ENCODE measurements around the gene THAP11. TPM values are rescaled to one million over a fixed set of nuclear protein-coding genes. Genes with fewer than 3 reads are reported as not detected.

The THAP11 gene
- total and polyA plus RNA-seq, 2 of the 13 experiments (the other 11 are each of a cell fraction or from before 2014, with no cell fraction given), result 44.2 to 53.4 TPM

DNA sequence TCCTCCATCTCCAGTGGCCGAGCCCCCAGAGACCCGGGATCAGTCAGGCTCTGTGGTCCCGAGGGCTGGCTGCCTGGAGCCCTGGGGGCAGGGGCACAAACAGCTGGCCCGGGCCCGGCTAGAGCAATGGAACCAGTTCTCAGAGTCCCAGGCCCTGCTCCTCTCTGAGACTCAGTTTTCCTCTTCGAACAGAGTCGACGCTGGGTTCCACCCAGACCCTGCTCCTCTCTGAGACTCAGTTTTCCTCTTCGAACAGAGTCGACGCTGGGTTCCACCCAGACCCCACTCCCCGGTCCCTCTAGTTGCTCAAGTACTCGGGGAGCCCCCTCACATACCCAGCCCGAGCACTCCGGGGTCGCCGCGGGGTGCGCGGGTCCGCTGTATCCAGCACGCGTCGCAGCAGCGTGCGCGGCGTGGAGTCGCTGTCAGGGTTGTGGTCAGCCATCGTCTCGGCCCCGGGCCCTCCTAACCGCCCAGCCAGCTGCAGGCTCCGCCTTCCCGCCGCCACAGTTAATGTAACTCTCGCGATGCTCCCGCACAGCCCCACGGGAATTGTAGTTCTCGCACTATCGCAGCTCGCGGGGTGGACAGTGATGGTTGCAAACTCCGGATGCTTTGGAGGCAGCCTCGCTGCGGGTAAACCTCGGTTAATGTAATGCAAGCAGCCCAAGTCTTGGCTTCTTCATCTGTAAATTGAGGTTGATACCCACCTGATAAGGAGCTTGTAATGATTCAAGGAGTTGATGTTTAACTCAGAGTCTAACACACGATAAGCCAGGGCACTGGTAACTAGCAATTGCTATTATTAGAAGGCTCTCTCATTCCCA, 8.5 kb upstream of the THAP11 start (continued):
- TF ChIP-seq MEIS1 (CRISPR knock-in tag; IDR thresholded peaks at IDR 0.05; ENCODE audit: borderline replicate concordance) (peak; percentile 90; the same call in 1 of the 2 replicates), ZNF275 (CRISPR knock-in tag; IDR thresholded peaks at IDR 0.05; ENCODE audit: borderline replicate concordance) (0 out of 2 replicates have a peak, but pooled peaks have one; percentile 45), ZSCAN21 (CRISPR knock-in tag; IDR thresholded peaks at IDR 0.05; ENCODE audit: borderline replicate concordance) (peak; percentile 85; the same call in 1 of the 2 replicates), CBX5 (CRISPR knock-in tag; IDR thresholded peaks at IDR 0.05; ENCODE audit: borderline replicate concordance) (peak; percentile 28; the same call in 1 of the 2 replicates), RFXAP (CRISPR knock-in tag; IDR thresholded peaks at IDR 0.05; ENCODE audit: borderline replicate concordance) (peak; percentile 64; the same call in 1 of the 2 replicates), ZNF138 (CRISPR knock-in tag; IDR thresholded peaks at IDR 0.05; ENCODE audit: low read depth) (0 out of 2 replicates have a peak, but pooled peaks have one; percentile 38), DR1 (CRISPR knock-in tag; IDR thresholded peaks at IDR 0.05) (peak; percentile 88; the same call in 1 of the 2 replicates), ZNF33B (CRISPR knock-in tag; IDR thresholded peaks at IDR 0.05) (peak; percentile 78), NFYC (CRISPR knock-in tag; IDR thresholded peaks at IDR 0.05) (no peak), NR2F6 (IDR thresholded peaks at IDR 0.05) (no peak), NR2F6 (CRISPR knock-in tag; IDR thresholded peaks at IDR 0.05) (no peak), ZNF740 (CRISPR knock-in tag; IDR thresholded peaks at IDR 0.05) (peak; percentile 58; the same call in 1 of the 2 replicates), NFRKB (IDR thresholded peaks at IDR 0.05) (no peak), SIX1 (CRISPR knock-in tag; IDR thresholded peaks at IDR 0.05; ENCODE audit: borderline replicate concordance) (no peak; the same call in none of the 2 replicates), PBX2 (CRISPR knock-in tag; IDR thresholded peaks at IDR 0.05) (no peak)
- TF ChIP-seq, protein P1, sequence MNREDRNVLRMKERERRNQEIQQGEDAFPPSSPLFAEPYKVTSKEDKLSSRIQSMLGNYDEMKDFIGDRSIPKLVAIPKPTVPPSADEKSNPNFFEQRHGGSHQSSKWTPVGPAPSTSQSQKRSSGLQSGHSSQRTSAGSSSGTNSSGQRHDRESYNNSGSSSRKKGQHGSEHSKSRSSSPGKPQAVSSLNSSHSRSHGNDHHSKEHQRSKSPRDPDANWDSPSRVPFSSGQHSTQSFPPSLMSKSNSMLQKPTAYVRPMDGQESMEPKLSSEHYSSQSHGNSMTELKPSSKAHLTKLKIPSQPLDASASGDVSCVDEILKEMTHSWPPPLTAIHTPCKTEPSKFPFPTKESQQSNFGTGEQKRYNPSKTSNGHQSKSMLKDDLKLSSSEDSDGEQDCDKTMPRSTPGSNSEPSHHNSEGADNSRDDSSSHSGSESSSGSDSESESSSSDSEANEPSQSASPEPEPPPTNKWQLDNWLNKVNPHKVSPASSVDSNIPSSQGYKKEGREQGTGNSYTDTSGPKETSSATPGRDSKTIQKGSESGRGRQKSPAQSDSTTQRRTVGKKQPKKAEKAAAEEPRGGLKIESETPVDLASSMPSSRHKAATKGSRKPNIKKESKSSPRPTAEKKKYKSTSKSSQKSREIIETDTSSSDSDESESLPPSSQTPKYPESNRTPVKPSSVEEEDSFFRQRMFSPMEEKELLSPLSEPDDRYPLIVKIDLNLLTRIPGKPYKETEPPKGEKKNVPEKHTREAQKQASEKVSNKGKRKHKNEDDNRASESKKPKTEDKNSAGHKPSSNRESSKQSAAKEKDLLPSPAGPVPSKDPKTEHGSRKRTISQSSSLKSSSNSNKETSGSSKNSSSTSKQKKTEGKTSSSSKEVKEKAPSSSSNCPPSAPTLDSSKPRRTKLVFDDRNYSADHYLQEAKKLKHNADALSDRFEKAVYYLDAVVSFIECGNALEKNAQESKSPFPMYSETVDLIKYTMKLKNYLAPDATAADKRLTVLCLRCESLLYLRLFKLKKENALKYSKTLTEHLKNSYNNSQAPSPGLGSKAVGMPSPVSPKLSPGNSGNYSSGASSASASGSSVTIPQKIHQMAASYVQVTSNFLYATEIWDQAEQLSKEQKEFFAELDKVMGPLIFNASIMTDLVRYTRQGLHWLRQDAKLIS (CRISPR knock-in tag; IDR thresholded peaks at IDR 0.05), result no peak
- TF ChIP-seq, protein P2, sequence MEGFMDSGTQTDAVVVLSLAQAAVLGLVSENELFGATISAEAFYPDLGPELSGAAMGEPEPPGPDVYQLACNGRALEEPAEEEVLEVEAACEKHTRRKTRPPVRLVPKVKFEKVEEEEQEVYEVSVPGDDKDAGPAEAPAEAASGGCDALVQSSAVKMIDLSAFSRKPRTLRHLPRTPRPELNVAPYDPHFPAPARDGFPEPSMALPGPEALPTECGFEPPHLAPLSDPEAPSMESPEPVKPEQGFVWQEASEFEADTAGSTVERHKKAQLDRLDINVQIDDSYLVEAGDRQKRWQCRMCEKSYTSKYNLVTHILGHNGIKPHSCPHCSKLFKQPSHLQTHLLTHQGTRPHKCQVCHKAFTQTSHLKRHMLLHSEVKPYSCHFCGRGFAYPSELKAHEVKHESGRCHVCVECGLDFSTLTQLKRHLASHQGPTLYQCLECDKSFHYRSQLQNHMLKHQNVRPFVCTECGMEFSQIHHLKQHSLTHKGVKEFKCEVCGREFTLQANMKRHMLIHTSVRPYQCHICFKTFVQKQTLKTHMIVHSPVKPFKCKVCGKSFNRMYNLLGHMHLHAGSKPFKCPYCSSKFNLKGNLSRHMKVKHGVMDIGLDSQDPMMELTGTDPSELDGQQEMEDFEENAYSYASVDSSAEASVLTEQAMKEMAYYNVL (CRISPR knock-in tag; IDR thresholded peaks at IDR 0.05; ENCODE audit: borderline replicate concordance), result peak; percentile 76; the same call in 1 of the 2 replicates
- TF ChIP-seq, protein P3, sequence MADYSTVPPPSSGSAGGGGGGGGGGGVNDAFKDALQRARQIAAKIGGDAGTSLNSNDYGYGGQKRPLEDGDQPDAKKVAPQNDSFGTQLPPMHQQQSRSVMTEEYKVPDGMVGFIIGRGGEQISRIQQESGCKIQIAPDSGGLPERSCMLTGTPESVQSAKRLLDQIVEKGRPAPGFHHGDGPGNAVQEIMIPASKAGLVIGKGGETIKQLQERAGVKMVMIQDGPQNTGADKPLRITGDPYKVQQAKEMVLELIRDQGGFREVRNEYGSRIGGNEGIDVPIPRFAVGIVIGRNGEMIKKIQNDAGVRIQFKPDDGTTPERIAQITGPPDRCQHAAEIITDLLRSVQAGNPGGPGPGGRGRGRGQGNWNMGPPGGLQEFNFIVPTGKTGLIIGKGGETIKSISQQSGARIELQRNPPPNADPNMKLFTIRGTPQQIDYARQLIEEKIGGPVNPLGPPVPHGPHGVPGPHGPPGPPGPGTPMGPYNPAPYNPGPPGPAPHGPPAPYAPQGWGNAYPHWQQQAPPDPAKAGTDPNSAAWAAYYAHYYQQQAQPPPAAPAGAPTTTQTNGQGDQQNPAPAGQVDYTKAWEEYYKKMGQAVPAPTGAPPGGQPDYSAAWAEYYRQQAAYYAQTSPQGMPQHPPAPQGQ (CRISPR knock-in tag; IDR thresholded peaks at IDR 0.05; ENCODE audit: borderline replicate concordance), result peak; percentile 29; the same call in 1 of the 2 replicates

All from HepG2 (cell line).